ENCODE measurements around the gene UBE2O.
A peak's percentile ranks its signal among the peaks of the same experiment; 100 is the strongest.

Gene UBE2O

GRCh38 chr17:76452660-76453430 is at the start of gene UBE2O:
Gene UBE2O (minus strand): TSS chr17:76453152. CDS start chr17:76453141, 11 bp downstream.
- peak; percentile 96 for DNase-seq

GRCh38 chr17:76501827-76502307 is 48.9 kb upstream of the UBE2O start:
- DNase-seq: no peak

GRCh38 chr17:76501018-76501826 is 48.3 kb upstream of the UBE2O start, which contains the start of gene RHBDF2:
Gene RHBDF2 (minus strand): TSS chr17:76501423. CDS start chr17:76481524, 19,899 bp downstream.
- DNase-seq: peak; percentile 99

GRCh38 chr17:76500747-76501017 is 47.7 kb upstream of the UBE2O start:
- DNase-seq: no peak

- DNase-seq: no peak
These were observed 47.3 kb upstream of the UBE2O start for GRCh38 chr17:76500074-76500746.

- DNase-seq: no peak
These were observed 46.3 kb upstream of the UBE2O start for GRCh38 chr17:76499267-76499667.

GRCh38 chr17:76498876-76499251 is 45.9 kb upstream of the UBE2O start:
- DNase-seq: no peak

- no peak for DNase-seq
These were observed 45.3 kb upstream of the UBE2O start for GRCh38 chr17:76497979-76498875.

GRCh38 chr17:76497699-76497978 is 44.7 kb upstream of the UBE2O start:
- DNase-seq: no peak

GRCh38 chr17:76496464-76496863 is 43.5 kb upstream of the UBE2O start:
- no peak for DNase-seq

GRCh38 chr17:76495663-76496400 is 42.9 kb upstream of the UBE2O start:
- DNase-seq: no peak

GRCh38 chr17:76493505-76494167 is 40.7 kb upstream of the UBE2O start:
- peak; percentile 69 for DNase-seq

GRCh38 chr17:76492989-76493501 is 40.1 kb upstream of the UBE2O start:
- DNase-seq: peak; percentile 75

- peak; percentile 71 for DNase-seq
These were observed 39.4 kb upstream of the UBE2O start for GRCh38 chr17:76492123-76492988.

- no peak for DNase-seq
These were observed 38.5 kb upstream of the UBE2O start for GRCh38 chr17:76491271-76492122.

- DNase-seq: no peak
These were observed 37.3 kb upstream of the UBE2O start for GRCh38 chr17:76490112-76490710.

- no peak for DNase-seq
These were observed 34.7 kb upstream of the UBE2O start for GRCh38 chr17:76487451-76488192.

GRCh38 chr17:76485569-76485968 is 32.6 kb upstream of the UBE2O start:
- no peak for DNase-seq
